K562 (cell line): ENCODE data around the gene TM4SF5. TPM values are rescaled to one million over a fixed set of nuclear protein-coding genes. Genes with fewer than 3 reads are reported as not detected.

ENCODE experiments used
- ATAC-seq: fragments of 200-7000 bp; cut with Tn5 transposase; 3 replicates; pipeline ENCODE4 v1.9.1; 2020; ENCODE audit warnings: moderate library complexity
- BruUV-seq: library from RNA; stranded (reverse); fragments of 400-500 nt; replicated peaks from 2 replicates; lab custom pipeline; 2021; lab: Mats Ljungman, UMichigan
- CTCF ChIA-PET: fragments of 300-600 bp; formaldehyde crosslinking; extraction: SDS; loops from one replicate; lab custom pipeline; 2021; ENCODE audit warnings: low intra/inter-chr PET ratio; lab: Yijun Ruan, JAX
- POLR2A ChIA-PET: fragments of 300-600, 350-650 bp; sonication (Branson Sonifier 250); formaldehyde crosslinking; extraction: SDS; loops from one replicate; lab custom pipeline; 2021; ENCODE audit warnings: antibody characterized with exemption, inconsistent platforms; lab: Yijun Ruan, JAX
- DNase-seq, 4 experiments: peaks; one replicate each; pipeline versions ENCODE4 v3.0.0 to v3.0.0-alpha.2; 2011 to 2018; ENCODE audit warnings: low spot score in 3 of 4, mixed read lengths in 3 of 4; ENCODE audit errors: extremely low read depth in 1 of 4
- FAIRE-seq: peaks from 2 replicates; lab custom pipeline; 2011; peaks lifted over from hg19 to GRCh38; lab: Jason Lieb, UNC
- H2AFZ ChIP-seq: 2 replicates; pipeline ENCODE4 v1.6.0; 2011; ENCODE audit warnings: low read depth, low read length, control low read depth, inconsistent platforms
- H3K27ac ChIP-seq: fragments of 200-600 bp; 3 replicates; pipeline ENCODE4 v1.8.0; 2011; ENCODE audit warnings: low read depth, mild to moderate bottlenecking, control low read depth, inconsistent platforms, low read length, moderate library complexity, mixed read lengths; ENCODE audit errors: extremely low read depth
- H3K27me3 ChIP-seq, 2 experiments: fragments of 300-600 bp in 1 of 2; 2 replicates in 1 of 2; 3 replicates in 1 of 2; pipeline versions ENCODE4 v1.6.0 to v1.8.0; 2011; ENCODE audit warnings: inconsistent platforms in 2 of 2, low read length in 2 of 2, mild to moderate bottlenecking in 1 of 2, mixed read lengths in 1 of 2, moderate library complexity in 1 of 2; ENCODE audit not compliant: control insufficient read depth in 2 of 2, insufficient read depth in 2 of 2
- H3K36me3 ChIP-seq: fragments of 300-600 bp; 3 replicates; pipeline ENCODE4 v1.8.0; 2011; ENCODE audit warnings: mild to moderate bottlenecking, low read length, inconsistent platforms; ENCODE audit not compliant: control insufficient read depth, insufficient read depth
- H3K4me1 ChIP-seq, 2 experiments: fragments of 200-600 bp in 1 of 2; replicated peaks in 1 of 2; 2 replicates in 1 of 2; 3 replicates in 1 of 2; pipeline versions ENCODE4 v1.5.1 to v1.8.0; 2011; ENCODE audit warnings: inconsistent platforms in 2 of 2, low read length in 2 of 2, mild to moderate bottlenecking in 1 of 2, mixed read lengths in 1 of 2, moderate library complexity in 1 of 2; ENCODE audit not compliant: control insufficient read depth in 2 of 2, insufficient read depth in 2 of 2
- H3K4me2 ChIP-seq: 2 replicates; pipeline ENCODE4 v1.6.1; 2011; ENCODE audit warnings: low read length, control low read depth, inconsistent platforms, mixed read lengths; ENCODE audit not compliant: insufficient read depth
- H3K4me3 ChIP-seq: fragments of 200-600 bp; sonication (generic), shearing (Covaris generic); 2 replicates; pipeline ENCODE4 v1.5.1; 2016; ENCODE audit warnings: control low read depth, inconsistent platforms
- H3K79me2 ChIP-seq: fragments of 200-600 bp; 3 replicates; pipeline ENCODE4 v1.8.0; 2011; ENCODE audit warnings: low read length, inconsistent platforms; ENCODE audit not compliant: control insufficient read depth, insufficient read depth
- H3K9ac ChIP-seq, 2 experiments: 2 replicates each; pipeline versions ENCODE4 v1.6.0 to v1.6.1; 2011; ENCODE audit warnings: low read depth in 2 of 2, low read length in 2 of 2, control low read depth in 1 of 2, inconsistent platforms in 1 of 2, mild to moderate bottlenecking in 1 of 2, mixed read lengths in 1 of 2; ENCODE audit not compliant: insufficient read depth in 1 of 2
- H3K9me1 ChIP-seq: one replicate; pipeline ENCODE4 v1.6.0; 2011; ENCODE audit warnings: inconsistent platforms, mild to moderate bottlenecking, low read length, moderate library complexity; ENCODE audit not compliant: control insufficient read depth, insufficient read depth
- H3K9me3 ChIP-seq: replicated peaks from 2 replicates; pipeline ENCODE4 v1.5.1; 2011; ENCODE audit warnings: low read depth, low read length, inconsistent platforms; ENCODE audit not compliant: control insufficient read depth, insufficient read depth
- H4K20me1 ChIP-seq: replicated peaks from 2 replicates; pipeline ENCODE4 v1.6.1; 2011; ENCODE audit warnings: low read length, inconsistent platforms, mixed read lengths; ENCODE audit not compliant: control insufficient read depth, insufficient read depth
- ADNP ChIP-seq: fragments of 200-800 bp; sonication (Bioruptor generic); IDR thresholded peaks from 2 replicates; pipeline ENCODE4 v1.6.1; 2016; ENCODE audit warnings: missing genetic modification characterization, missing compliant biosample characterization
- BCOR ChIP-seq: fragments of 450-650 bp; IDR thresholded peaks from 2 replicates; pipeline ENCODE4 v1.6.1; 2016
- CEBPG ChIP-seq, 3 experiments: fragments of 200-800 bp in 1 of 3; sonication (Bioruptor generic) in 1 of 3; sonication (generic) in 1 of 3; formaldehyde crosslinking in 1 of 3; IDR thresholded peaks in 2 of 3; conservative IDR thresholded peaks in 1 of 3; 2 replicates each; pipeline versions ENCODE4 v1.6.1 to v1.8.0; 2016 to 2022; ENCODE audit warnings: missing compliant biosample characterization in 2 of 3, missing genetic modification characterization in 2 of 3, mild to moderate bottlenecking in 1 of 3, missing genetic modification reagents in 1 of 3
- DIDO1 ChIP-seq: fragments of 450-650 bp; IDR thresholded peaks from 2 replicates; pipeline ENCODE4 v1.6.1; 2016; ENCODE audit warnings: low read depth, missing biosample characterization, missing genetic modification characterization
- KDM1A ChIP-seq, 2 experiments: fragments of 450-650 bp; IDR thresholded peaks; 2 replicates each; pipeline ENCODE4 v1.6.1; 2016; ENCODE audit warnings: mild to moderate bottlenecking in 2 of 2
- RCOR1 ChIP-seq, 2 experiments: IDR thresholded peaks; 2 replicates each; pipeline ENCODE4 v1.6.1; 2012; ENCODE audit warnings: low read depth in 2 of 2, low read length in 2 of 2, borderline replicate concordance in 1 of 2, improper control_type of control experiment in 1 of 2
- SIX5 ChIP-seq, 2 experiments: IDR thresholded peaks; 2 replicates each; pipeline ENCODE4 v1.6.1; 2011; ENCODE audit warnings: low read length in 2 of 2, borderline replicate concordance in 1 of 2, low read depth in 1 of 2, mild to moderate bottlenecking in 1 of 2, moderate library complexity in 1 of 2; ENCODE audit not compliant: insufficient read depth in 1 of 2
- TAF9B ChIP-seq: fragments of 450-650 bp; IDR thresholded peaks from 2 replicates; pipeline ENCODE4 v1.6.1; 2018; ENCODE audit warnings: mild to moderate bottlenecking; ENCODE audit not compliant: partially characterized antibody
- THRAP3 ChIP-seq: fragments of 450-650 bp; IDR thresholded peaks from 2 replicates; pipeline ENCODE4 v1.6.1; 2016; ENCODE audit warnings: mild to moderate bottlenecking, inconsistent platforms, borderline replicate concordance
- ZC3H8 ChIP-seq: fragments of 450-650 bp; IDR thresholded peaks from 2 replicates; pipeline ENCODE4 v1.6.1; 2017
- ZNF384 ChIP-seq: IDR thresholded peaks from 2 replicates; pipeline ENCODE4 v1.6.1; 2012; ENCODE audit warnings: low read depth, low read length, improper control_type of control experiment
- ZNF586 ChIP-seq: fragments of 450-650 bp; formaldehyde crosslinking; conservative IDR thresholded peaks from 2 replicates; pipeline ENCODE4 v1.4.0; 2020; ENCODE audit warnings: mild to moderate bottlenecking, moderate library complexity
- ZNF764 ChIP-seq: fragments of 250-450 bp; sonication (Bioruptor Pico); IDR thresholded peaks from 2 replicates; pipeline ENCODE4 v1.4.0; 2020; ENCODE audit warnings: low read depth, mild to moderate bottlenecking, moderate library complexity
- ZNF79 ChIP-seq: fragments of 250-450 bp; sonication (Bioruptor Pico); IDR thresholded peaks from 2 replicates; pipeline ENCODE4 v1.4.0; 2020; ENCODE audit warnings: low read depth, mild to moderate bottlenecking, moderate library complexity
- WGBS: fragments of 100-300 bp; shearing (Covaris generic); methylation state at CpG from one replicate; pipeline ENCODE4 v1.1.6; 2016; ENCODE audit warnings: low coverage, mixed read lengths; ENCODE audit not compliant: insufficient coverage; ENCODE audit errors: missing lambda C conversion rate; 5-methylcytosine and 5-hydroxymethylcytosine counted together
- in situ Hi-C: fragments of 300-500 bp; cut with MboI; formaldehyde crosslinking; loops from 4 replicates; pipeline ENCODE4 v1.15.0; 2018; ENCODE audit warnings: inconsistent platforms, mixed read lengths
- intact Hi-C: fragments of 100-400 bp; cut with micrococcal nuclease; formaldehyde crosslinking; loops from 2 replicates; pipeline ENCODE4 v1.14.2; 2022
- polyA plus RNA-seq, 8 experiments: library from polyadenylated mRNA; depleted of rRNA in 4 of 8; stranded (reverse) in 5 of 8; unstranded in 3 of 8; fragments of >200 nt; fragmentation: Nextera tagmentation in 2 of 8; fragmentation: Illumina TruSeq in 1 of 8; extraction: Ambion mirVana in 2 of 8; extraction: Trizol in 1 of 8; gene quantifications; 2 replicates each; pipeline versions ENCODE4 v1.2.1 to v1.2.3, GENCODE V29; 2011 to 2014; ENCODE audit warnings: inconsistent platforms in 1 of 8, missing spikeins in 1 of 8
- total RNA-seq, 7 experiments: library from RNA; depleted of rRNA in 6 of 7; stranded (reverse); fragments of >200 nt in 6 of 7; fragmentation: Illumina TruSeq in 2 of 7; extraction: Trizol in 2 of 7; gene quantifications; 2 replicates each; pipeline versions ENCODE4 v1.2.1 to v1.2.3, GENCODE V29; 2011 to 2021; ENCODE audit warnings: low replicate concordance in 1 of 7
- TF ChIP-seq, protein P1 (sequence below): sonication (generic); formaldehyde crosslinking; IDR thresholded peaks from 2 replicates; pipeline ENCODE4 v1.8.1; 2023; ENCODE audit warnings: mild to moderate bottlenecking, missing genetic modification reagents
- TF ChIP-seq, protein P2 (sequence below): fragments of 250-450 bp; sonication (Bioruptor Pico); IDR thresholded peaks from 2 replicates; pipeline ENCODE4 v1.8.0; 2021; ENCODE audit warnings: borderline replicate concordance, mild to moderate bottlenecking, moderate library complexity; ENCODE audit not compliant: poor library complexity, severe bottlenecking
- TF ChIP-seq, protein P3 (sequence below): sonication (generic); formaldehyde crosslinking; IDR thresholded peaks from 2 replicates; pipeline ENCODE4 v1.8.0; 2023; ENCODE audit warnings: mild to moderate bottlenecking, missing genetic modification reagents

The TM4SF5 gene
- total and polyA plus RNA-seq, 9 of the 15 experiments (the other 6 are each of a cell fraction or from before 2014, with no cell fraction given): not detected

DNA sequence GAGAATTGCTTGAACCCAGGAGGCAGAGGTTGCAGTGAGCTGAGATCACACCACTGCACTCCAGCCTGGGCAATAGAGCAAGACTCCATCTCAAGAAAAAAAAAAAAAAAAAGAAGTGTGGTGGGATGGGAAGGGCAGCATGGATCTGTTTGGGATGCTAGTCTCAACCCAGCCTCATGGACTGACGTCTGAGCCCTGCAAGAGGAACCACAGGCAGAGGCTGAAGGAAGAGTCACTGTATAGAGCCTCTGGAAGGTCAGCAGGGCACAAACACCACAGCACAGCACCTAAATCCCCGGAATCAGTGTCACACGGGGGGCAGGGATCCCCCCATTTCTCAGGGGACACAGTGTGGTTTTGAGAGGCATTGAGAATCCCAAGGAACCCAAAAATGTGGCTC, 21.1 kb upstream of the TM4SF5 start (continued):
- TF ChIP-seq, protein P1, sequence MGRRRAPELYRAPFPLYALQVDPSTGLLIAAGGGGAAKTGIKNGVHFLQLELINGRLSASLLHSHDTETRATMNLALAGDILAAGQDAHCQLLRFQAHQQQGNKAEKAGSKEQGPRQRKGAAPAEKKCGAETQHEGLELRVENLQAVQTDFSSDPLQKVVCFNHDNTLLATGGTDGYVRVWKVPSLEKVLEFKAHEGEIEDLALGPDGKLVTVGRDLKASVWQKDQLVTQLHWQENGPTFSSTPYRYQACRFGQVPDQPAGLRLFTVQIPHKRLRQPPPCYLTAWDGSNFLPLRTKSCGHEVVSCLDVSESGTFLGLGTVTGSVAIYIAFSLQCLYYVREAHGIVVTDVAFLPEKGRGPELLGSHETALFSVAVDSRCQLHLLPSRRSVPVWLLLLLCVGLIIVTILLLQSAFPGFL: no peak
- no peak for TF ChIP-seq ZNF384
- no peak for TF ChIP-seq THRAP3
- TF ChIP-seq ZNF764 (CRISPR knock-in tag): no peak
- TF ChIP-seq TAF9B: no peak
- TF ChIP-seq SIX5 (IDR thresholded peaks at IDR 0.05; ENCODE audit: borderline replicate concordance in 1 of 2, insufficient read depth in 1 of 2, low read depth in 1 of 2, low read length in 2 of 2): no peak
- TF ChIP-seq ZNF79: no peak
- TF ChIP-seq, protein P2, sequence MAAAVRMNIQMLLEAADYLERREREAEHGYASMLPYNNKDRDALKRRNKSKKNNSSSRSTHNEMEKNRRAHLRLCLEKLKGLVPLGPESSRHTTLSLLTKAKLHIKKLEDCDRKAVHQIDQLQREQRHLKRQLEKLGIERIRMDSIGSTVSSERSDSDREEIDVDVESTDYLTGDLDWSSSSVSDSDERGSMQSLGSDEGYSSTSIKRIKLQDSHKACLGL (CRISPR knock-in tag): no peak
- TF ChIP-seq, all 486 proteins: peak for 0

DNA sequence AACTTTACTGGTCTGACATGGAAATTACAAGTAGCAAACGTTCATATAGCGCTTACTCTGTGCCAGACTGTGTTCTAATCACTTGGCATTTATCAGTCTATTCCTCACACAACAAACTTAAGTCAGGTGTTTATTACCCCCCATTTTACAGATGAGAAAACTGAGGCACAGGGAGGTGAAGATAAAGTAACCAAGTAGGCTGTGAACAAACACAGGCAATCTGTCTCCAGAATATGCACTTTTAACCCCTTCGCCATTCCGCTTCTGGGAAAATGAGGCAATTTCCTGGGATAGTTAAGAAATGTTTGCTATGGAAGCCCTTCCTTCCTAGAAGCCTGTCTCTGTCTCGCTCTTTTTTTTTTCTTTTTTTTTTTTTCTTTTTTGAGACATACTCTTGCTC, 19.8 kb upstream of the TM4SF5 start:
- no peaks in the 10 kb centered on the region for H3K9me1 ChIP-seq
- no peak overlapping the region for H2AFZ ChIP-seq
- BruUV-seq: no TSS peak
- 4% methylated on average over 4 of the region's 5 CpGs for WGBS
- no peak for FAIRE-seq
- intact Hi-C loops (no loop called here), in situ Hi-C loops (no loop called here)
- no peaks in the 10 kb centered on the region for H4K20me1 ChIP-seq
- no peak overlapping the region for H3K4me2 ChIP-seq
- H3K4me3 ChIP-seq: no peak overlapping the region
- no peak for DNase-seq
- peaks cover 18 to 26% of the 10 kb centered on the region in 2 experiments; a peak in 4 of 5 replicates for H3K27me3 ChIP-seq
- POLR2A ChIA-PET: no interaction called here
- ATAC-seq: no peak
- H3K4me1 ChIP-seq: no peaks in the 10 kb centered on the region
- H3K9ac ChIP-seq: no peak overlapping the region
- H3K36me3 ChIP-seq: no peaks in the 10 kb centered on the region
- no peaks in the 10 kb centered on the region for H3K79me2 ChIP-seq
- CTCF ChIA-PET: no interaction called here
- no peak overlapping the region for H3K27ac ChIP-seq
- no peaks in the 10 kb centered on the region for H3K9me3 ChIP-seq
- TF ChIP-seq RCOR1 (IDR thresholded peaks at IDR 0.05; ENCODE audit: borderline replicate concordance in 1 of 2, low read depth in 2 of 2, low read length in 2 of 2) (0 out of 4 replicates have a peak, but pooled peaks of 1 of the 2 experiments have one; percentile 23), BCOR (peak; percentile 80; the same call in 1 of the 2 replicates), ZNF586 (CRISPR knock-in tag) (no peak), KDM1A (IDR thresholded peaks at IDR 0.05) (peak in 1 of 2 experiments; percentile 67; a peak in 2 of 4 replicates), DIDO1 (tag) (no peak), ADNP (tag) (peak; percentile 85), ZC3H8 (no peak), CEBPG (CRISPR knock-in tag; IDR thresholded peaks at IDR 0.05) (no peak), CEBPG (tag; conservative IDR thresholded peaks at IDR 0.05 in 1 of 2, IDR thresholded peaks at IDR 0.05 in 1 of 2) (peak in 1 of 2 experiments; percentile 78; a peak in 2 of 4 replicates)
- TF ChIP-seq, protein P3, sequence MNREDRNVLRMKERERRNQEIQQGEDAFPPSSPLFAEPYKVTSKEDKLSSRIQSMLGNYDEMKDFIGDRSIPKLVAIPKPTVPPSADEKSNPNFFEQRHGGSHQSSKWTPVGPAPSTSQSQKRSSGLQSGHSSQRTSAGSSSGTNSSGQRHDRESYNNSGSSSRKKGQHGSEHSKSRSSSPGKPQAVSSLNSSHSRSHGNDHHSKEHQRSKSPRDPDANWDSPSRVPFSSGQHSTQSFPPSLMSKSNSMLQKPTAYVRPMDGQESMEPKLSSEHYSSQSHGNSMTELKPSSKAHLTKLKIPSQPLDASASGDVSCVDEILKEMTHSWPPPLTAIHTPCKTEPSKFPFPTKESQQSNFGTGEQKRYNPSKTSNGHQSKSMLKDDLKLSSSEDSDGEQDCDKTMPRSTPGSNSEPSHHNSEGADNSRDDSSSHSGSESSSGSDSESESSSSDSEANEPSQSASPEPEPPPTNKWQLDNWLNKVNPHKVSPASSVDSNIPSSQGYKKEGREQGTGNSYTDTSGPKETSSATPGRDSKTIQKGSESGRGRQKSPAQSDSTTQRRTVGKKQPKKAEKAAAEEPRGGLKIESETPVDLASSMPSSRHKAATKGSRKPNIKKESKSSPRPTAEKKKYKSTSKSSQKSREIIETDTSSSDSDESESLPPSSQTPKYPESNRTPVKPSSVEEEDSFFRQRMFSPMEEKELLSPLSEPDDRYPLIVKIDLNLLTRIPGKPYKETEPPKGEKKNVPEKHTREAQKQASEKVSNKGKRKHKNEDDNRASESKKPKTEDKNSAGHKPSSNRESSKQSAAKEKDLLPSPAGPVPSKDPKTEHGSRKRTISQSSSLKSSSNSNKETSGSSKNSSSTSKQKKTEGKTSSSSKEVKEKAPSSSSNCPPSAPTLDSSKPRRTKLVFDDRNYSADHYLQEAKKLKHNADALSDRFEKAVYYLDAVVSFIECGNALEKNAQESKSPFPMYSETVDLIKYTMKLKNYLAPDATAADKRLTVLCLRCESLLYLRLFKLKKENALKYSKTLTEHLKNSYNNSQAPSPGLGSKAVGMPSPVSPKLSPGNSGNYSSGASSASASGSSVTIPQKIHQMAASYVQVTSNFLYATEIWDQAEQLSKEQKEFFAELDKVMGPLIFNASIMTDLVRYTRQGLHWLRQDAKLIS (CRISPR knock-in tag): no peak
